Neural progenitor cell (in vitro differentiated cells): ENCODE results near the gene UGT1A10.

Source experiments
- EZH2 ChIP-seq: fragments of 200-600 bp; sonication (generic); IDR thresholded peaks from 2 replicates; pipeline ENCODE4 v1.6.1; 2017; ENCODE audit warnings: antibody characterized with exemption, mild to moderate bottlenecking, moderate library complexity
- TF ChIP-seq, protein P1 (sequence below): fragments of 200-600 bp; sonication (generic); IDR thresholded peaks from 2 replicates; pipeline ENCODE4 v1.5.1; 2017; ENCODE audit warnings: antibody characterized with exemption, mild to moderate bottlenecking

DNA sequence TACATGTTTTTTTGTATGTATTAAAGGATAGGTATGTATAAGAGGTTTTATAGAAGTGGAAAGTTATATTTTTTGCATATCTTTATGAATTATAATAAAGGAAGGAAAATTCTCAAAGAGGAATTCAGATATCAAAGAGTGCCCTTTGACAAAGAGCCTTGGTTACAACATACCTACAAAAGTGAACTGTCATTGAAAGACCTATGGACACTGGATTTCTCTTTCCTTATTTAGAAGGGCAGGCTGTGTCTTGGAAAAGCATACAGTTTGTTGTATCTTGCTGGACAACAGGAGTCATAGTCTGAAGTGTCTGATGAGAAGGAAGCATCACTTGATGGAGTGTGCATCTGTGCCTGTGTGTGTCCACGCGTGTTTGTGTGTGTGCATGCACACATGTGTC lies 15.2 kb downstream of the UGT1A10 start:
- TF ChIP-seq, protein P1, sequence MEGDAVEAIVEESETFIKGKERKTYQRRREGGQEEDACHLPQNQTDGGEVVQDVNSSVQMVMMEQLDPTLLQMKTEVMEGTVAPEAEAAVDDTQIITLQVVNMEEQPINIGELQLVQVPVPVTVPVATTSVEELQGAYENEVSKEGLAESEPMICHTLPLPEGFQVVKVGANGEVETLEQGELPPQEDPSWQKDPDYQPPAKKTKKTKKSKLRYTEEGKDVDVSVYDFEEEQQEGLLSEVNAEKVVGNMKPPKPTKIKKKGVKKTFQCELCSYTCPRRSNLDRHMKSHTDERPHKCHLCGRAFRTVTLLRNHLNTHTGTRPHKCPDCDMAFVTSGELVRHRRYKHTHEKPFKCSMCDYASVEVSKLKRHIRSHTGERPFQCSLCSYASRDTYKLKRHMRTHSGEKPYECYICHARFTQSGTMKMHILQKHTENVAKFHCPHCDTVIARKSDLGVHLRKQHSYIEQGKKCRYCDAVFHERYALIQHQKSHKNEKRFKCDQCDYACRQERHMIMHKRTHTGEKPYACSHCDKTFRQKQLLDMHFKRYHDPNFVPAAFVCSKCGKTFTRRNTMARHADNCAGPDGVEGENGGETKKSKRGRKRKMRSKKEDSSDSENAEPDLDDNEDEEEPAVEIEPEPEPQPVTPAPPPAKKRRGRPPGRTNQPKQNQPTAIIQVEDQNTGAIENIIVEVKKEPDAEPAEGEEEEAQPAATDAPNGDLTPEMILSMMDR, result no peak
- TF ChIP-seq EZH2, result no peak
